ENCODE data around the gene CHRM5.

The CHRM5 gene

GRCh38 chr15:34059476-34059875, 91.2 kb downstream of the CHRM5 start:
- Histone ChIP-seq H4K20me1 (ENCODE audit: insufficient read depth, low read length) (no peaks in the 10 kb centered on the region), H3K27ac (ENCODE audit: low read length) (no peak overlapping the region), H3K9ac (ENCODE audit: low read length) (no peak overlapping the region), H3K27me3 (replicated peaks; ENCODE audit: insufficient read depth, low read length) (no peaks in the 10 kb centered on the region), H3K4me3 (ENCODE audit: low read length) (no peak overlapping the region), H3K9me3 (replicated peaks; ENCODE audit: insufficient read depth, low read length) (no peaks in the 10 kb centered on the region), H3F3A (ENCODE audit: insufficient read depth, low read length) (no peaks in the 10 kb centered on the region), H3K79me2 (ENCODE audit: low read length) (no peaks in the 10 kb centered on the region), H3K4me2 (ENCODE audit: low read depth, low read length) (no peak overlapping the region), H3K36me3 (replicated peaks; ENCODE audit: insufficient read depth, low read length) (no peaks in the 10 kb centered on the region), H3K4me1 (ENCODE audit: low read length) (no peaks in the 10 kb centered on the region), H2AFZ (ENCODE audit: low read length) (no peak overlapping the region), H3K9me2 (replicated peaks; ENCODE audit: insufficient read depth, low read length) (no peaks in the 10 kb centered on the region)
- no peak for DNase-seq
- no peak for TF ChIP-seq CTCF (IDR thresholded peaks at IDR 0.05; ENCODE audit: low read length)
- no peak for TF ChIP-seq EZH2phosphoT487 (IDR thresholded peaks at IDR 0.05; ENCODE audit: low read length)
- TF ChIP-seq EZH2 (optimal IDR thresholded peaks at IDR 0.05; ENCODE audit: low read depth, low read length), result no peak

GRCh38 chr15:34059946-34060345, 91.6 kb downstream of the CHRM5 start:
- Histone ChIP-seq H3F3A (ENCODE audit: insufficient read depth, low read length) (no peaks in the 10 kb centered on the region), H3K4me2 (ENCODE audit: low read depth, low read length) (no peak overlapping the region), H3K9me3 (replicated peaks; ENCODE audit: insufficient read depth, low read length) (no peaks in the 10 kb centered on the region), H3K36me3 (replicated peaks; ENCODE audit: insufficient read depth, low read length) (no peaks in the 10 kb centered on the region), H2AFZ (ENCODE audit: low read length) (no peak overlapping the region), H4K20me1 (ENCODE audit: insufficient read depth, low read length) (no peaks in the 10 kb centered on the region), H3K4me3 (ENCODE audit: low read length) (no peak overlapping the region), H3K79me2 (ENCODE audit: low read length) (no peaks in the 10 kb centered on the region), H3K4me1 (ENCODE audit: low read length) (no peaks in the 10 kb centered on the region), H3K27me3 (replicated peaks; ENCODE audit: insufficient read depth, low read length) (no peaks in the 10 kb centered on the region), H3K9me2 (replicated peaks; ENCODE audit: insufficient read depth, low read length) (no peaks in the 10 kb centered on the region), H3K9ac (ENCODE audit: low read length) (no peak overlapping the region), H3K27ac (ENCODE audit: low read length) (no peak overlapping the region)
- DNase-seq, result no peak
- TF ChIP-seq EZH2 (optimal IDR thresholded peaks at IDR 0.05; ENCODE audit: low read depth, low read length), result no peak
- TF ChIP-seq EZH2phosphoT487 (IDR thresholded peaks at IDR 0.05; ENCODE audit: low read length), result no peak
- no peak for TF ChIP-seq CTCF (IDR thresholded peaks at IDR 0.05; ENCODE audit: low read length)

DNA sequence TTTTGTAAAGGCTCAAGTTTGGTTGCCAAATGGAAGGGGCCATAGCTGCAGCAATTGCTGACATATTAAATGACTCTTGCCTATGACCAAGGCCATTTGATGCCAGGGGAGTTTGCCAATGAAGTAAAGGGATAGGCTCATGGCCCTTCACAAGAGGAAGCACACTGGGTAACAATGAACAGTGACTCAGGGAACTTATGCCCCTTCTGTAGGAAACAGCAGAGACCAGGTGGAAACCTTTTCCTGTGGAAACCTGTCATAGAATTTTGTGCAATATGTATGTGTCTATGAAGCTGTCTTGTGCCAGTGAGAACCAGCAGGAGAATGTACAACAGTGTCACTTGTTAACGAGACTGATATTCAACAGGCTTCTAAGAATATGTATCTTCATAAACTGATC, 96.1 kb downstream of the CHRM5 start:
- H3K9ac ChIP-seq (ENCODE audit: low read length), result no peak overlapping the region
- H2AFZ ChIP-seq (ENCODE audit: low read length), result no peak overlapping the region
- H3K4me2 ChIP-seq (ENCODE audit: low read depth, low read length), result no peak overlapping the region
- H3K79me2 ChIP-seq (ENCODE audit: low read length), result no peaks in the 10 kb centered on the region
- no peaks in the 10 kb centered on the region for H3K9me2 ChIP-seq (replicated peaks; ENCODE audit: insufficient read depth, low read length)
- no peak overlapping the region for H3K27ac ChIP-seq (ENCODE audit: low read length)
- no peaks in the 10 kb centered on the region for H4K20me1 ChIP-seq (ENCODE audit: insufficient read depth, low read length)
- no peak for DNase-seq
- no peaks in the 10 kb centered on the region for H3F3A ChIP-seq (ENCODE audit: insufficient read depth, low read length)
- TF ChIP-seq CTCF (IDR thresholded peaks at IDR 0.05; ENCODE audit: low read length), result no peak
- no peaks in the 10 kb centered on the region for H3K27me3 ChIP-seq (replicated peaks; ENCODE audit: insufficient read depth, low read length)
- no peaks in the 10 kb centered on the region for H3K9me3 ChIP-seq (replicated peaks; ENCODE audit: insufficient read depth, low read length)
- H3K36me3 ChIP-seq (replicated peaks; ENCODE audit: insufficient read depth, low read length), result no peaks in the 10 kb centered on the region
- no peak overlapping the region for H3K4me3 ChIP-seq (ENCODE audit: low read length)
- no peaks in the 10 kb centered on the region for H3K4me1 ChIP-seq (ENCODE audit: low read length)

GRCh38 chr15:34065261-34065660, 97.0 kb downstream of the CHRM5 start:
- Histone ChIP-seq H3F3A (ENCODE audit: insufficient read depth, low read length) (no peaks in the 10 kb centered on the region), H2AFZ (ENCODE audit: low read length) (no peak overlapping the region), H3K36me3 (replicated peaks; ENCODE audit: insufficient read depth, low read length) (no peaks in the 10 kb centered on the region), H3K4me1 (ENCODE audit: low read length) (no peaks in the 10 kb centered on the region), H3K9me2 (replicated peaks; ENCODE audit: insufficient read depth, low read length) (no peaks in the 10 kb centered on the region), H3K9ac (ENCODE audit: low read length) (no peak overlapping the region), H3K9me3 (replicated peaks; ENCODE audit: insufficient read depth, low read length) (no peaks in the 10 kb centered on the region), H3K27me3 (replicated peaks; ENCODE audit: insufficient read depth, low read length) (no peaks in the 10 kb centered on the region), H3K79me2 (ENCODE audit: low read length) (no peaks in the 10 kb centered on the region), H3K4me3 (ENCODE audit: low read length) (no peak overlapping the region), H3K27ac (ENCODE audit: low read length) (no peak overlapping the region), H3K4me2 (ENCODE audit: low read depth, low read length) (no peak overlapping the region), H4K20me1 (ENCODE audit: insufficient read depth, low read length) (no peaks in the 10 kb centered on the region)
- no peak for DNase-seq
- TF ChIP-seq EZH2 (optimal IDR thresholded peaks at IDR 0.05; ENCODE audit: low read depth, low read length) (no peak), EZH2phosphoT487 (IDR thresholded peaks at IDR 0.05; ENCODE audit: low read length) (no peak), CTCF (IDR thresholded peaks at IDR 0.05; ENCODE audit: low read length) (no peak)

Data from MM.1S (cell line).